B cell (primary cell): ENCODE data around the gene ESR1. TPM values are rescaled to one million over a fixed set of nuclear protein-coding genes. Genes with fewer than 3 reads are reported as not detected.

Experiments
- ATAC-seq: fragments of 200-7000 bp; cut with Tn5 transposase; one replicate; pipeline ENCODE4 v1.10.0; 2021; ENCODE audit warnings: low read depth, mild to moderate bottlenecking, moderate number of reproducible peaks, moderate library complexity
- CTCF ChIA-PET: fragments of 350-600 bp; sonication (Branson Sonifier 250); formaldehyde crosslinking; loops from one replicate; lab custom pipeline; 2021; ENCODE audit warnings: antibody characterized with exemption, inconsistent platforms; lab: Charles Lee
- POLR2A ChIA-PET: fragments of 350-600 bp; sonication (Branson Sonifier 250); formaldehyde crosslinking; loops from one replicate; lab custom pipeline; 2021; ENCODE audit warnings: antibody characterized with exemption; lab: Charles Lee
- DNase-seq: peaks from one replicate; pipeline ENCODE4 v3.0.0; 2013
- H2AFZ ChIP-seq: 2 replicates; pipeline ENCODE4 v1.6.1; 2012; ENCODE audit warnings: mild to moderate bottlenecking, low read depth, low read length; ENCODE audit not compliant: insufficient read depth, poor library complexity, severe bottlenecking
- H3K27ac ChIP-seq, 2 donors: 1 replicate in 1 of 2; 2 replicates in 1 of 2; pipeline ENCODE4 v1.5.1; 2012 to 2013; ENCODE audit warnings: low read length in 2 of 2, mild to moderate bottlenecking in 2 of 2, moderate library complexity in 1 of 2
- H3K27me3 ChIP-seq, 4 experiments: fragments of 200-600 bp in 1 of 4; sonication (generic) in 1 of 4; replicated peaks in 1 of 4; 1 replicate in 2 of 4; 2 replicates in 2 of 4; pipeline versions ENCODE4 v1.6.1 to v1.7.0; 2013 to 2016; ENCODE audit warnings: low read length in 3 of 4, mild to moderate bottlenecking in 2 of 4, mixed read lengths in 1 of 4, moderate library complexity in 1 of 4; ENCODE audit not compliant: insufficient read depth in 4 of 4, control insufficient read depth in 3 of 4; ENCODE audit errors: control extremely low read depth in 1 of 4
- H3K36me3 ChIP-seq, 2 experiments: replicated peaks in 1 of 2; 1 replicate in 1 of 2; 2 replicates in 1 of 2; pipeline versions ENCODE4 v1.6.1 to v1.7.1; 2013; ENCODE audit warnings: low read length in 1 of 2; ENCODE audit not compliant: insufficient read depth in 2 of 2, control insufficient read depth in 1 of 2; ENCODE audit errors: control extremely low read depth in 1 of 2, extremely low read depth in 1 of 2
- H3K4me1 ChIP-seq, 2 donors: fragments of 200-600 bp in 1 of 2; sonication (generic) in 1 of 2; 1 replicate in 1 of 2; 2 replicates in 1 of 2; pipeline versions ENCODE4 v1.5.1 to v1.6.1; 2013 to 2017; ENCODE audit warnings: low read length in 2 of 2; ENCODE audit not compliant: control insufficient read depth in 2 of 2, insufficient read depth in 2 of 2
- H3K4me2 ChIP-seq: replicated peaks from 2 replicates; pipeline ENCODE3; 2012; ENCODE audit warnings: mild to moderate bottlenecking, low read depth, low read length; ENCODE audit not compliant: poor library complexity, severe bottlenecking
- H3K4me3 ChIP-seq, 5 experiments: fragments of 200-600 bp in 1 of 5; sonication (generic) in 1 of 5; 1 replicate in 3 of 5; 2 replicates in 2 of 5; pipeline versions ENCODE4 v1.5.1 to v1.7.0; 2011 to 2016; ENCODE audit warnings: low read length in 4 of 5, mild to moderate bottlenecking in 4 of 5, low read depth in 2 of 5, control low read depth in 1 of 5, moderate library complexity in 1 of 5; ENCODE audit not compliant: insufficient read depth in 1 of 5; ENCODE audit errors: control extremely low read depth in 1 of 5, extremely low read depth in 1 of 5
- H3K79me2 ChIP-seq: fragments of 200-600 bp; sonication (generic); one replicate; pipeline ENCODE4 v1.6.0; 2016; ENCODE audit warnings: low read length; ENCODE audit not compliant: control insufficient read depth, insufficient read depth
- H3K9ac ChIP-seq: fragments of 200-600 bp; sonication (generic); 2 replicates; pipeline ENCODE4 v1.6.1; 2017; ENCODE audit warnings: mild to moderate bottlenecking, low read length, moderate library complexity
- H3K9me3 ChIP-seq, 3 donors: one replicate each; pipeline versions ENCODE4 v1.6.1 to v1.7.1; 2013; ENCODE audit warnings: low read length in 2 of 3; ENCODE audit not compliant: control insufficient read depth in 2 of 3, insufficient read depth in 1 of 3; ENCODE audit errors: control extremely low read depth in 1 of 3
- H4K20me1 ChIP-seq: 2 replicates; pipeline ENCODE4 v1.6.0; 2012; ENCODE audit warnings: mild to moderate bottlenecking, low read length; ENCODE audit not compliant: insufficient read depth, control insufficient read depth, poor library complexity, severe bottlenecking
- H3K27ac Mint-ChIP-seq: one replicate; pipeline ENCODE4 v1.8.0; 2021; ENCODE audit warnings: mixed read lengths
- H3K27me3 Mint-ChIP-seq: one replicate; pipeline ENCODE4 v1.8.0; 2021; ENCODE audit warnings: mixed read lengths
- H3K4me1 Mint-ChIP-seq: one replicate; pipeline ENCODE4 v1.8.0; 2021; ENCODE audit warnings: mixed read lengths
- H3K4me3 Mint-ChIP-seq: one replicate; pipeline ENCODE4 v1.8.0; 2021; ENCODE audit warnings: mixed read lengths
- H3K9me3 Mint-ChIP-seq: one replicate; pipeline ENCODE4 v1.8.0; 2022; ENCODE audit warnings: mixed read lengths; ENCODE audit not compliant: insufficient read depth
- EZH2 ChIP-seq: IDR thresholded peaks from 2 replicates; pipeline ENCODE4 v1.6.1; 2012; ENCODE audit warnings: borderline replicate concordance, low read depth, mild to moderate bottlenecking, moderate library complexity, low read length; ENCODE audit not compliant: insufficient read depth, poor library complexity, severe bottlenecking
- WGBS: methylation state at CpG from one replicate; pipeline ENCODE4 v1.1.5; 2013; ENCODE audit warnings: missing lambda C conversion rate; ENCODE audit not compliant: insufficient coverage; 5-methylcytosine and 5-hydroxymethylcytosine counted together
- intact Hi-C: fragments of 100-400 bp; cut with micrococcal nuclease; formaldehyde crosslinking; loops from one replicate; pipeline ENCODE4 v1.10.0; 2022
- polyA plus RNA-seq: library from polyadenylated mRNA; depleted of rRNA; stranded (reverse); fragments of >200 nt; gene quantifications from 2 replicates; pipeline ENCODE4 v1.2.3, GENCODE V29; 2012
- total RNA-seq, 2 donors: library from RNA; stranded (reverse); fragments of 120-200 nt in 1 of 2; gene quantifications; 1 replicate in 1 of 2; 2 replicates in 1 of 2; pipeline versions ENCODE4 v1.2.3 to v1.2.4, GENCODE V29; 2013 to 2022
- TF ChIP-seq, protein P1 (sequence below): fragments of 200-600 bp; IDR thresholded peaks from one replicate; pipeline ENCODE4 v1.8.0; 2022; ENCODE audit warnings: antibody characterized with exemption, mild to moderate bottlenecking

The ESR1 gene
- total and polyA plus RNA-seq, 2 donors (not counting 1 experiment from before 2014, with no cell fraction given) = 0.46 to 5.9 TPM

DNA sequence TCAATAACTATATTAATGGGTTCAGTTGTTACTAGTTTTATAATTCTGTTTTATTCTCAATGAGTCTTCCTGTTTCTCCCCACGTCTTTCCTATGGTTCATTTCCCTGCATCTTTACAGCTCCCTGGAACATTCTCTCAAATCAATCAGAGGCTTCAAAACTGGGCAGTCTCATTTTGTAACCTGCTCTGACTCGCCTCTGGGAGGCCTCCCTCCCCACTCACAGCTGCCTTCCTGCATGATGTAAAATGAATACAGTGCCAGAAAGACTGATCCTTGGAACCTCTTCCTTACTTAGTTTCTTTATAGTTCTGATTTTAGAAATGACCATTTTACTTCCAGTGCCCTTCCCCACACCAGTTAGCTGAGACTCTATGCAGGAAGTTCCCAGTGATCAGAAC, 103.9 kb downstream of the ESR1 start:
- no peak overlapping the region for H3K27ac ChIP-seq
- Mint-ChIP-seq H3K27me3 (no peaks in the 10 kb centered on the region), H3K4me1 (no peaks in the 10 kb centered on the region), H3K9me3 (no peaks in the 10 kb centered on the region), H3K27ac (no peak overlapping the region), H3K4me3 (no peak overlapping the region)
- no peaks in the 10 kb centered on the region for H3K27me3 ChIP-seq
- 100% methylated on average over 1 of the region's 2 CpGs for WGBS
- H3K36me3 ChIP-seq = no peaks in the 10 kb centered on the region
- ChIA-PET CTCF (no interaction called here), POLR2A (no interaction called here)
- no peaks in the 10 kb centered on the region for H3K79me2 ChIP-seq
- no peak overlapping the region for H2AFZ ChIP-seq
- no peak overlapping the region for H3K4me3 ChIP-seq
- DNase-seq (no peak), ATAC-seq (no peak)
- TF ChIP-seq, protein P1, sequence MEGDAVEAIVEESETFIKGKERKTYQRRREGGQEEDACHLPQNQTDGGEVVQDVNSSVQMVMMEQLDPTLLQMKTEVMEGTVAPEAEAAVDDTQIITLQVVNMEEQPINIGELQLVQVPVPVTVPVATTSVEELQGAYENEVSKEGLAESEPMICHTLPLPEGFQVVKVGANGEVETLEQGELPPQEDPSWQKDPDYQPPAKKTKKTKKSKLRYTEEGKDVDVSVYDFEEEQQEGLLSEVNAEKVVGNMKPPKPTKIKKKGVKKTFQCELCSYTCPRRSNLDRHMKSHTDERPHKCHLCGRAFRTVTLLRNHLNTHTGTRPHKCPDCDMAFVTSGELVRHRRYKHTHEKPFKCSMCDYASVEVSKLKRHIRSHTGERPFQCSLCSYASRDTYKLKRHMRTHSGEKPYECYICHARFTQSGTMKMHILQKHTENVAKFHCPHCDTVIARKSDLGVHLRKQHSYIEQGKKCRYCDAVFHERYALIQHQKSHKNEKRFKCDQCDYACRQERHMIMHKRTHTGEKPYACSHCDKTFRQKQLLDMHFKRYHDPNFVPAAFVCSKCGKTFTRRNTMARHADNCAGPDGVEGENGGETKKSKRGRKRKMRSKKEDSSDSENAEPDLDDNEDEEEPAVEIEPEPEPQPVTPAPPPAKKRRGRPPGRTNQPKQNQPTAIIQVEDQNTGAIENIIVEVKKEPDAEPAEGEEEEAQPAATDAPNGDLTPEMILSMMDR = no peak
- no peak for TF ChIP-seq EZH2
- H3K9me3 ChIP-seq = no peaks in the 10 kb centered on the region
- H3K4me1 ChIP-seq = no peaks in the 10 kb centered on the region
- intact Hi-C loops = no loop called here
- H3K9ac ChIP-seq = no peak overlapping the region
- H3K4me2 ChIP-seq = no peak overlapping the region
- no peaks in the 10 kb centered on the region for H4K20me1 ChIP-seq

DNA sequence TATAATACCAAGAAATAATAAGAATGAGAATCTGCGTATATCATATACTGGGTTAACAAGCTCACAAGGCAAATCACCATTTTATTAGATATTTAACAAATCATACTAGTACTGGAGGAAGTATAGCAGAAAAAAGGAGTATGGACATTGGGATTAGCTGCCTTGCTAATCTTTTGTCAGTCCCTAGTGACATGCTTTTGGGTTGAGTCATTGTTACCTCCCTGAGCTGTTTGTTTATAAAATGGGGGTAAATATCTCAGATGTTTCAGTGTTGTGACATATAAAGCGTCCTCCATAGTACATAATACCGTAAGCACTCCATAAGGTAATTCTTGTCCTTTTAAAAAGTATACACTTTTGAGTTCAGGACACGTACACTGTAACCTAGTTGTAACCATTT, 107.0 kb downstream of the ESR1 start:
- Histone ChIP-seq H3K9ac (no peak overlapping the region), H3K36me3 (no peaks in the 10 kb centered on the region), H3K27me3 (no peaks in the 10 kb centered on the region), H3K27ac (no peak overlapping the region), H3K4me3 (no peak overlapping the region), H4K20me1 (no peaks in the 10 kb centered on the region), H3K79me2 (no peaks in the 10 kb centered on the region), H2AFZ (no peak overlapping the region), H3K4me1 (no peaks in the 10 kb centered on the region), H3K9me3 (no peaks in the 10 kb centered on the region), H3K4me2 (no peak overlapping the region)
- no peaks in the 10 kb centered on the region for H3K4me1 Mint-ChIP-seq
- H3K27ac Mint-ChIP-seq = no peak overlapping the region
- no peak for DNase-seq
- TF ChIP-seq EZH2 = no peak
- TF ChIP-seq, protein P1 = no peak
- H3K4me3 Mint-ChIP-seq = no peak overlapping the region
- ATAC-seq = no peak
- CTCF ChIA-PET = no interaction called here
- H3K9me3 Mint-ChIP-seq = no peaks in the 10 kb centered on the region
- WGBS = no CpG with 5 or more reads among the region's 4 CpGs
- intact Hi-C loops = no loop called here
- H3K27me3 Mint-ChIP-seq = no peaks in the 10 kb centered on the region
- POLR2A ChIA-PET = no interaction called here
